Mucosa of descending colon (tissue), 3 donors: ENCODE measurements around the gene ARHGAP5. TPM values are rescaled to one million over a fixed set of nuclear protein-coding genes. Genes with fewer than 3 reads are reported as not detected.

Source experiments
- ATAC-seq: fragments of 200-7000 bp; cut with Tn5 transposase; one replicate; pipeline ENCODE4 v1.9.1; 2020; ENCODE audit warnings: mild to moderate bottlenecking, moderate library complexity
- DNase-seq, 3 donors: peaks; one replicate each; pipeline ENCODE4 v3.0.0-alpha.2; 2020
- H3K36me3 ChIP-seq: fragments of 200-600 bp; one replicate; pipeline ENCODE4 v1.8.0; 2021; ENCODE audit warnings: low read depth, mild to moderate bottlenecking
- H3K4me1 ChIP-seq: fragments of 200-600 bp; one replicate; pipeline ENCODE4 v1.8.0; 2021; ENCODE audit warnings: low read depth, mild to moderate bottlenecking
- H3K4me3 ChIP-seq: fragments of 200-600 bp; one replicate; pipeline ENCODE4 v1.8.0; 2021; ENCODE audit warnings: mild to moderate bottlenecking
- H3K9me3 ChIP-seq: fragments of 200-600 bp; one replicate; pipeline ENCODE4 v1.8.0; 2021; ENCODE audit warnings: mild to moderate bottlenecking
- intact Hi-C, 2 donors: fragments of 100-400 bp; cut with DNase I in 1 of 2; cut with micrococcal nuclease in 1 of 2; formaldehyde crosslinking; loops; one replicate each; pipeline versions ENCODE4 v1.11.0 to v1.11.1; 2022; cut with DNase I, micrococcal nuclease
- total RNA-seq, 3 donors: library from RNA; stranded (reverse); fragmentation: NEBNext Ultra II Directional in 2 of 3; extraction: Animal tissue kit (Norgen Biotek cat#: 25700) in 2 of 3; gene quantifications; one replicate each; pipeline versions ENCODE4 v1.2.1 to v1.2.4, GENCODE V29; 2021 to 2023
- TF ChIP-seq, protein P1 (sequence below): fragments of 200-600 bp; IDR thresholded peaks from one replicate; pipeline ENCODE4 v1.8.0; 2022; ENCODE audit warnings: antibody characterized with exemption, mild to moderate bottlenecking
- donor health status: DM: no; HTN: no; CAD: no; lungs with moderate emphysema.
- donor health status: DM: no; HTN: no; CAD: no.
- donor health status: DM: no; HTN: yes; CAD: no.

Gene ARHGAP5
- total RNA-seq, 3 donors from 2014 or later: 94.7 to 203 (median 106) TPM

DNA sequence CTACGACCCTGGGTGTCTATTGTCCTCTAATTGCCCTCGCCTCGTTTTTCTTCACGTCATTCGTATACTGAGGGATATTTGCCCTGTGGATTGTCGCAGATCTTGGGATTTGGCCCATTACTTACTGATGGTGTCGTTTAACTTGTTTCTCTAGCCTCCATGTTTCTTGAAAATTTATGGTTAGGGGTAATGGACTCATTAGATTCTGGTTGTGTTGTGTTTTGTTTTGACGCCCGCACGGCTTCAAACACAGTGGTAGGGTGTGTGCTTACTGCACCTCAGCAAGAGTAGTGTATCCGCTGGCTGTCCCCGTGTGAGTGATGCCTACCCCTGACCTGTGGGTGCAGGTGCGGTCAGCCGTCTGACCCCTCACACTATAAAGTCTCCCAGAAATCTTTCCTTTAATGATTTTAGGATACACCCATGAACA is 126.8 kb downstream of the ARHGAP5 start:
- Histone ChIP-seq H3K4me3 (peak overlapping the region; percentile 14), H3K4me1 (peaks cover 7% of the 10 kb centered on the region), H3K9me3 (no peaks in the 10 kb centered on the region), H3K36me3 (no peaks in the 10 kb centered on the region)
- ATAC-seq (peak; percentile 18), DNase-seq (peak in 2 of 3 donors; percentile 42 to 48)
- TF ChIP-seq, protein P1, sequence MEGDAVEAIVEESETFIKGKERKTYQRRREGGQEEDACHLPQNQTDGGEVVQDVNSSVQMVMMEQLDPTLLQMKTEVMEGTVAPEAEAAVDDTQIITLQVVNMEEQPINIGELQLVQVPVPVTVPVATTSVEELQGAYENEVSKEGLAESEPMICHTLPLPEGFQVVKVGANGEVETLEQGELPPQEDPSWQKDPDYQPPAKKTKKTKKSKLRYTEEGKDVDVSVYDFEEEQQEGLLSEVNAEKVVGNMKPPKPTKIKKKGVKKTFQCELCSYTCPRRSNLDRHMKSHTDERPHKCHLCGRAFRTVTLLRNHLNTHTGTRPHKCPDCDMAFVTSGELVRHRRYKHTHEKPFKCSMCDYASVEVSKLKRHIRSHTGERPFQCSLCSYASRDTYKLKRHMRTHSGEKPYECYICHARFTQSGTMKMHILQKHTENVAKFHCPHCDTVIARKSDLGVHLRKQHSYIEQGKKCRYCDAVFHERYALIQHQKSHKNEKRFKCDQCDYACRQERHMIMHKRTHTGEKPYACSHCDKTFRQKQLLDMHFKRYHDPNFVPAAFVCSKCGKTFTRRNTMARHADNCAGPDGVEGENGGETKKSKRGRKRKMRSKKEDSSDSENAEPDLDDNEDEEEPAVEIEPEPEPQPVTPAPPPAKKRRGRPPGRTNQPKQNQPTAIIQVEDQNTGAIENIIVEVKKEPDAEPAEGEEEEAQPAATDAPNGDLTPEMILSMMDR: no peak
- intact Hi-C loops: no loop called here

DNA sequence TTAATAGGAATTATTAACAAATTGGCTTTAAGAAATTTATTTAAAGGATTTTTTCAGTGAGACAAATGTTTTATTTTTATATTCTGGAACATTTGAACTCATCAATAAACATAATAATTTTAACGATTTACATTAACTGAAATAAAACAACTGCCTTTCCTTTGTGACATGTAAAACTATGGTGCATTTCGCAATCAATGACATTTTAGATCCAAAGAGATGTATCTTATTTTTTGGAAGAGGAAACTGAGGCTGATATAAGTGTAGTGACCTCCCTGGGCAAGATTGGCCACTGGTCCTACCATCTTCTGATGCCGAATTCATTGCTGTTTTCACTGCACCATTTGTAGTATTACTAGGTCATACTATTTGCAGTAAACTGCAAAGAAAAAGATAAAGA is 128.4 kb downstream of the ARHGAP5 start:
- intact Hi-C loops: no loop called here
- peaks cover 7% of the 10 kb centered on the region for H3K4me1 ChIP-seq
- ATAC-seq (no peak), DNase-seq (no peak)
- TF ChIP-seq, protein P1: no peak
- H3K9me3 ChIP-seq: no peaks in the 10 kb centered on the region
- no peak overlapping the region for H3K4me3 ChIP-seq
- no peaks in the 10 kb centered on the region for H3K36me3 ChIP-seq

DNA sequence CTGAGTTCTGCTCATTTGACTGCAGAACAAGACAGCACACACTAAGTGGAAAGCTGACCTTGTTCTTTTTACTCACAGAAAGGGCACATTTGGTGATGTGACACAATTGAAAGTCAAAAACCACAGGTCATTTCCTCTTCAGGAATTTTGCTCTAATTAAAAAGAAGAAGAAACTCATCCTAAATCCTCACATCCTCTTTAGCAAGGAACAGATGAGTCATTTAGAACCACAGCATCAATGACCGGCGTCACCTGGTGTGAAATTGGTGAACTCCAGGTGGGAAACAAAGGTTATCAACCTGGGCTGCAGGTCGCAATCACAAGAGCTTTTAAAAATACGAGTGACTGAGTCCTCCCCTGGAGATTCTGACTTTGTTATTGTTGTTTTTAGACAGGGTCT is 128.9 kb downstream of the ARHGAP5 start:
- peak in 1 of 3 donors; percentile 11 for DNase-seq
- TF ChIP-seq, protein P1: no peak
- Histone ChIP-seq H3K4me1 (peaks cover 7% of the 10 kb centered on the region), H3K9me3 (no peaks in the 10 kb centered on the region), H3K4me3 (no peak overlapping the region), H3K36me3 (no peaks in the 10 kb centered on the region)
- intact Hi-C loops: no loop called here
- no peak for ATAC-seq

DNA sequence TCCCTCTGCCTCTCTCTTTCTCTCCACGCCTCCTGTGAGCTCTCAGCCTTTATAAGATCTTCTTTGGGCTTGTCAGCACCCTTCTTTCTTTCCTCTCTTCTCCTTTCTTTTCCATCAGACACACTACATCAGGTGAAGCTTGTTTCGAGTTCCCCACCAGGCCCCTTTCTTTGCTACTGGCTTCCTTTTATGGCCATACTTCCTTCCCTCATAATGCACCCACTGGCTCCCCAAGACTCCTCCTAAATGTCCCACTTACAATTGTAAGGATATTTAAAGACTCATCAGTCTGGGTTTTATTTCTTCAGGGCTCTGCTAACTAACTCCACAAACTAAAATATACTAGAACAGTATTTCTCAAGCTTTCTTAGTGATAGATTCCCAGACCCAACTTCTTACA is 129.4 kb downstream of the ARHGAP5 start:
- ATAC-seq: no peak
- Histone ChIP-seq H3K4me3 (no peak overlapping the region), H3K4me1 (peaks cover 7% of the 10 kb centered on the region), H3K9me3 (no peaks in the 10 kb centered on the region), H3K36me3 (no peaks in the 10 kb centered on the region)
- TF ChIP-seq, protein P1: no peak
- intact Hi-C loops: no loop called here
- DNase-seq: no peak

DNA sequence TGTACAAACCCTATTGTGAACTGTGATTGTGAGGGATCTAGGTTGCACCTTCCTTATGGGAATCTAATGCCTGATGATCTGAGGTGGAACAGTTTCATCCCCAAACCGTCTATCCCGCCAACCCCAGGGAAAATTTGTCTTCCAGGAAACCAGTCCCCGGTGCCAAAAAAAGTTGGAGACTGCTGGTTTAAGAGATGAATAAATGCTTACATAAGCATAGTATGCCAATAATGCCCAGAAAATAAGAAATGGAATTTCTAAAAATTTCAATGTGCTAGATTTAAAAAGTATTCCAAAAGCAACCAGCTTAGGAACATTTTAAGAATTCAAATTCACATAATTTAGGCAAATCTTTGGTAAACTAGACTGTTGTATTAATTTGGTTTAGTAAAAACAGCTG is 131.4 kb downstream of the ARHGAP5 start:
- Histone ChIP-seq H3K9me3 (no peaks in the 10 kb centered on the region), H3K4me3 (no peak overlapping the region), H3K36me3 (no peaks in the 10 kb centered on the region), H3K4me1 (no peaks in the 10 kb centered on the region)
- no peak for DNase-seq
- TF ChIP-seq, protein P1: no peak
- ATAC-seq: no peak
- intact Hi-C loops: no loop called here

Other genes with a start within 250 kb of the ARHGAP5 start
- gene RNU6-7, start 124.7 kb downstream of the ARHGAP5 start, total RNA-seq: not detected
- not detected for gene RNU6-8, start 126.0 kb downstream of the ARHGAP5 start, total RNA-seq